Neutrophil (primary cell): Measurements from ENCODE around the gene SEMA7A.

Experiments used
- H3K27ac ChIP-seq: fragments of 200-600 bp; sonication (generic); 2 replicates; pipeline ENCODE4 v1.5.1; 2016; ENCODE audit warnings: mild to moderate bottlenecking, moderate library complexity
- H3K27me3 ChIP-seq: fragments of 200-600 bp; sonication (generic); 2 replicates; pipeline ENCODE4 v1.6.0; 2016; ENCODE audit warnings: mild to moderate bottlenecking
- H3K36me3 ChIP-seq: fragments of 200-600 bp; sonication (generic); 2 replicates; pipeline ENCODE4 v1.5.1; 2017
- H3K4me1 ChIP-seq, 2 experiments: fragments of 200-600 bp in 1 of 2; sonication (generic) in 1 of 2; 1 replicate in 1 of 2; 2 replicates in 1 of 2; pipeline versions ENCODE4 v1.5.1 to v1.6.1; 2013 to 2016; ENCODE audit warnings: low read depth in 1 of 2, low read length in 1 of 2, mild to moderate bottlenecking in 1 of 2, moderate library complexity in 1 of 2; ENCODE audit not compliant: control insufficient read depth in 1 of 2, insufficient read depth in 1 of 2
- H3K4me3 ChIP-seq, 2 experiments: fragments of 200-600 bp in 1 of 2; sonication (generic) in 1 of 2; 1 replicate in 1 of 2; 2 replicates in 1 of 2; pipeline ENCODE4 v1.5.1; 2013 to 2016; ENCODE audit warnings: low read depth in 1 of 2, low read length in 1 of 2, mild to moderate bottlenecking in 1 of 2, moderate library complexity in 1 of 2
- H3K9me3 ChIP-seq: fragments of 200-600 bp; sonication (generic); 2 replicates; pipeline ENCODE4 v1.5.1; 2016
- TF ChIP-seq, protein P1 (sequence below): fragments of 200-600 bp; sonication (generic); IDR thresholded peaks from 2 replicates; pipeline ENCODE4 v1.5.1; 2016; ENCODE audit warnings: antibody characterized with exemption

SEMA7A gene

DNA sequence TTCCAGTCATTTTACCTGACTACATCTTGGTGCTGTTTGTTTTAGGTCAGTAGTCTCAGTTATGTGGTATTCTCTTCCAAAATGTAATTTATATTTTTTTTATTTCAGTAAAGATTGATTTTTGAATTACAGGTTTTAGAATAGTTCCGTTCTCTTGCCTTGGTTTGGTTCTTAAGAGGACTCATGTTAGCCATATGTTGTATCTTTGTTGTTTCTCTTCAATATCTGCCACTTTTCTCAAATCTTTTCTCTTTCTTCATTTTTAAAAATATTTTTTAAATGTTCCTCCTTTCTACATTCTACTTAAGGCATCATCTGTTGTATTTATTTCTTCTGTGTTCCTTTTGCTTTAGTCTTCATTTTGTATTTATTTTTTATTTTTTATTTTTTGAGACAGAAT is 32.8 kb upstream of the SEMA7A start:
- Histone ChIP-seq H3K4me3 (no peak overlapping the region), H3K4me1 (peaks cover 9 to 26% of the 10 kb centered on the region in 2 experiments), H3K9me3 (no peaks in the 10 kb centered on the region), H3K36me3 (no peaks in the 10 kb centered on the region), H3K27ac (no peak overlapping the region), H3K27me3 (no peaks in the 10 kb centered on the region)
- TF ChIP-seq, protein P1, sequence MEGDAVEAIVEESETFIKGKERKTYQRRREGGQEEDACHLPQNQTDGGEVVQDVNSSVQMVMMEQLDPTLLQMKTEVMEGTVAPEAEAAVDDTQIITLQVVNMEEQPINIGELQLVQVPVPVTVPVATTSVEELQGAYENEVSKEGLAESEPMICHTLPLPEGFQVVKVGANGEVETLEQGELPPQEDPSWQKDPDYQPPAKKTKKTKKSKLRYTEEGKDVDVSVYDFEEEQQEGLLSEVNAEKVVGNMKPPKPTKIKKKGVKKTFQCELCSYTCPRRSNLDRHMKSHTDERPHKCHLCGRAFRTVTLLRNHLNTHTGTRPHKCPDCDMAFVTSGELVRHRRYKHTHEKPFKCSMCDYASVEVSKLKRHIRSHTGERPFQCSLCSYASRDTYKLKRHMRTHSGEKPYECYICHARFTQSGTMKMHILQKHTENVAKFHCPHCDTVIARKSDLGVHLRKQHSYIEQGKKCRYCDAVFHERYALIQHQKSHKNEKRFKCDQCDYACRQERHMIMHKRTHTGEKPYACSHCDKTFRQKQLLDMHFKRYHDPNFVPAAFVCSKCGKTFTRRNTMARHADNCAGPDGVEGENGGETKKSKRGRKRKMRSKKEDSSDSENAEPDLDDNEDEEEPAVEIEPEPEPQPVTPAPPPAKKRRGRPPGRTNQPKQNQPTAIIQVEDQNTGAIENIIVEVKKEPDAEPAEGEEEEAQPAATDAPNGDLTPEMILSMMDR = no peak

DNA sequence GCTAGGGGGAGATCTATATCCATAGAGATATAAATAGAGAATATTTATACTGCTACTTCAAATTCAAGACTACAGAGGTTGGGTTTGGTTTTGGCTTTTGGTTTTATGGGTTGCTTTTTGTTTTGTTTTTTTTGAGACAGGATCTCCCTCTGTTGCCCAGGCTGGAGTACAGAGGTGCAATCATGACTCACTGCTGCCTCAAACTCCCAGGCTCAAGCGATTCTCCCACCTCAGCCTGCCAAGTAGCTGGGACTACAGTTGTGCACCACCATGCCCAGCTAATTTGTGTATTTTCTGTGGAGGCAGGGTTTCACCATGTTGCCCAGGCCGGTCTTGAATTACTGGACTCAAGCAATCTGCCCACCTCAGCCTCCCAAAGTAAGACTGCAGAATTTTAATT is 31.1 kb upstream of the SEMA7A start:
- Histone ChIP-seq H3K9me3 (no peaks in the 10 kb centered on the region), H3K4me3 (no peak overlapping the region), H3K36me3 (no peaks in the 10 kb centered on the region), H3K27ac (peak overlapping the region; percentile 57), H3K4me1 (peaks cover 20 to 30% of the 10 kb centered on the region in 2 experiments), H3K27me3 (no peaks in the 10 kb centered on the region)
- TF ChIP-seq, protein P1 = no peak

DNA sequence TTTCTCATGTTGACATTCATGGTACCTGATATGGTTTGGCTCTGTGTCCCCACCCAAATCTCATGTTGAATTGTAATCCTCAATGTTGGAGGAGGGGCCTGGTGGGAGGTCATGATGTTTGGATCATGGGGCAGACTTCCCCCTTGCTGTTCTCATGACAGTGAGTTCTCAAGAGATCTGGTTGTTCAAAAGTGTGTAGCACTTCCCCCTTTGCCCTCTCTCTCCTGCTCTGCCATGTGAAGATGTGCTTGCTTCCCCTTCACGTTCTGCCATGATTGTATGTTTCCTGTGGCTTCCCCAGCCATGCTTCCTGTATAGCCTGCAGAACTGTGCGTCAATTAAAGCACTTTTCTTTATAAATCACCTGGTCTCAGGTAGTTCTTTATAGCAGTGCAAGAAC is 30.5 kb upstream of the SEMA7A start:
- H3K4me1 ChIP-seq = peaks cover 20 to 30% of the 10 kb centered on the region in 2 experiments
- no peaks in the 10 kb centered on the region for H3K27me3 ChIP-seq
- peak overlapping the region; percentile 57 for H3K27ac ChIP-seq
- TF ChIP-seq, protein P1 = no peak
- no peak overlapping the region for H3K4me3 ChIP-seq
- no peaks in the 10 kb centered on the region for H3K36me3 ChIP-seq
- no peaks in the 10 kb centered on the region for H3K9me3 ChIP-seq

DNA sequence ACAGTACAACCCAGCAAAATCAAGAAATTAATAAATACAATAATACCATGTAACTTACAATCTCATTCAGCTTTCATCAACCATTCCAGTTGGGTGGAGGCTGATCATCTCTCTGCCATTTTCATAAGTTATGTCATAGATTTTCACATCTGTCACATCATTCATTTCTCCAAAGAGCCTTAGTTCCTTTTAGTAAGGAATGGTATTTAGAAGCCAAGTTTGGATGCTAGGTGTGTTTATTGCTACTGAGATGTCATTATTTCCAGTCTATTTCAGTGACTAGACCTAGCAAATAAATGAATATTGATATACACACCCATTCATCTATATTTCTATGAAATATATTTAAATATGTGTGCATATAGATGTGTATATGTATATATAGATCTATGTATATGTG is 29.9 kb upstream of the SEMA7A start:
- peaks cover 1% of the 10 kb centered on the region for H3K36me3 ChIP-seq
- H3K4me1 ChIP-seq = peaks cover 20 to 30% of the 10 kb centered on the region in 2 experiments
- no peaks in the 10 kb centered on the region for H3K27me3 ChIP-seq
- H3K27ac ChIP-seq = peak overlapping the region; percentile 57
- H3K9me3 ChIP-seq = no peaks in the 10 kb centered on the region
- TF ChIP-seq, protein P1 = no peak
- no peak overlapping the region for H3K4me3 ChIP-seq

DNA sequence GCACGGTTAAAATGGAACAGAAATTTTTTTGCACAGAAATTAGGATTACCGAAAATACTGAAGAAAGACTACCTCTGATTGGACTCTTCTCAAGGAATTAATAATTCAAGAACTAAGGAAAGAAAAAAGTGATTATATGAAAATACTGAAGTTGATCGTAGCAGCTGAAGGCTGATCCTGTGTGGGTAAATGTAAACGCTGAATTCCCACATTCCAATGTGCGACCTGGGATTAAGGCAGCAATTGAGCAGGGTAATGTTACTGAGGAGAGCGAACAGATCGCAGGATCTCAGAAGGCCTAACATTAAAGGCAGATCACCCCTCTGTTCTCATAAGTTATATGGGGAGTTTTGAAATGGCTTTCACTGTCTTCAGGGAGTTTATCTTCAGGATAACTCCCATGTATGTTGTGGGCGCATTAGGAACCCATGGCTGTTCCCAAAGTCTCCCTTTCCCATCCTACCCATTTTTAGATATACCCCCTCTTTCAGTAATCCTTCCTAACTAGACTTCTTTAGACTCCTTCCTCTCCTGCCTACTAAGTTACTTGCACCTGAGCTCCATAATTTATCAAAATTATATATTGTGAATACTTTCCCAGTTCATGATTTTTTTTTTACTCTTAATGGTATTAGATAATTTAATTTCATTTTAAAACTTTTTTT is 28.2 kb upstream of the SEMA7A start:
- Histone ChIP-seq H3K9me3 (no peaks in the 10 kb centered on the region), H3K4me1 (peaks cover 20 to 30% of the 10 kb centered on the region in 2 experiments), H3K27me3 (no peaks in the 10 kb centered on the region), H3K27ac (peak overlapping the region; percentile 89), H3K4me3 (peak overlapping the region; percentile 80 to 81), H3K36me3 (peaks cover 14% of the 10 kb centered on the region)
- TF ChIP-seq, protein P1 = no peak
